GM23338 (cell line): ENCODE results near the gene KAZN. TPM values are rescaled to one million over a fixed set of nuclear protein-coding genes. Genes with fewer than 3 reads are reported as not detected.

ENCODE experiments used
- CTCF ChIP-seq, 2 experiments: fragments of 200-600 bp in 1 of 2; sonication (generic) in 1 of 2; conservative IDR thresholded peaks; 2 replicates each; pipeline versions ENCODE4 v1.5.1 to v1.6.1; 2016 to 2017; ENCODE audit warnings: antibody characterized with exemption in 2 of 2, low read depth in 2 of 2, mild to moderate bottlenecking in 2 of 2, moderate library complexity in 1 of 2
- EZH2 ChIP-seq: fragments of 200-600 bp; sonication (generic); IDR thresholded peaks from one replicate; pipeline ENCODE4 v1.8.0; 2017; ENCODE audit warnings: antibody characterized with exemption, mild to moderate bottlenecking, low read depth; ENCODE audit not compliant: unreplicated experiment
- JUNB ChIP-seq: IDR thresholded peaks from one replicate; pipeline ENCODE4 v1.6.1; 2016; ENCODE audit warnings: antibody characterized with exemption; ENCODE audit not compliant: unreplicated experiment
- POLR2AphosphoS5 ChIP-seq: IDR thresholded peaks from 2 replicates; pipeline ENCODE4 v1.6.1; 2016; ENCODE audit warnings: antibody characterized with exemption, low read depth
- STAT1 ChIP-seq: IDR thresholded peaks from one replicate; pipeline ENCODE4 v1.6.1; 2016; ENCODE audit warnings: antibody characterized with exemption; ENCODE audit not compliant: unreplicated experiment
- ZNF114 ChIP-seq: fragments of 250-450 bp; sonication (Bioruptor Pico); IDR thresholded peaks from 2 replicates; pipeline ENCODE4 v1.5.0; 2020; ENCODE audit warnings: mild to moderate bottlenecking, moderate library complexity
- ZNF331 ChIP-seq: fragments of 250-450 bp; sonication (Bioruptor Pico); IDR thresholded peaks from 2 replicates; pipeline ENCODE4 v1.5.0; 2020; ENCODE audit warnings: low read depth, mild to moderate bottlenecking, moderate library complexity
- ZNF462 ChIP-seq: fragments of 250-450 bp; sonication (Bioruptor Pico); IDR thresholded peaks from 2 replicates; pipeline ENCODE4 v1.5.0; 2020; ENCODE audit warnings: mild to moderate bottlenecking, moderate library complexity
- polyA plus RNA-seq: library from polyadenylated mRNA; unstranded; fragments of >200 nt; fragmentation: Nextera tagmentation; extraction: Ambion mirVana; gene quantifications from 2 replicates; pipeline ENCODE4 v1.2.1, GENCODE V29; 2016
- total RNA-seq: library from RNA; depleted of rRNA; stranded (reverse); fragments of >200 nt; shearing (Covaris generic); gene quantifications from 2 replicates; pipeline ENCODE4 v1.2.3, GENCODE V29; 2014

The KAZN gene
- total and polyA plus RNA-seq, 2 experiments from 2014 or later = 9.9 to 15.0 TPM

GRCh38 chr1:14944471-14944985 lies 346.0 kb downstream of the KAZN start (continued):
- TF ChIP-seq ZNF462 (CRISPR knock-in tag) = no peak
- TF ChIP-seq ZNF331 (CRISPR knock-in tag) = no peak
- no peak for TF ChIP-seq CTCF (conservative IDR thresholded peaks at IDR 0.05; ENCODE audit: low read depth in 2 of 2)
- TF ChIP-seq JUNB = no peak
- no peak for TF ChIP-seq ZNF114 (CRISPR knock-in tag)
- no peak for TF ChIP-seq POLR2AphosphoS5
- no peak for TF ChIP-seq EZH2
- no peak for TF ChIP-seq STAT1
